H1 (cell line): ENCODE data around the gene MDM4. TPM values are rescaled to one million over a fixed set of nuclear protein-coding genes. Genes with fewer than 3 reads are reported as not detected.

ENCODE experiments used
- CTBP2 ChIP-seq: IDR thresholded peaks from 2 replicates; pipeline ENCODE4 v1.7.0; 2011; ENCODE audit warnings: borderline replicate concordance, mild to moderate bottlenecking, moderate library complexity, mixed read lengths, low read length; ENCODE audit not compliant: insufficient read depth, insufficient read length
- RAD21 ChIP-seq, 2 experiments: IDR thresholded peaks in 1 of 2; conservative IDR thresholded peaks in 1 of 2; 2 replicates each; pipeline ENCODE4 v1.6.1; 2011; ENCODE audit warnings: low read depth in 2 of 2, low read length in 2 of 2, improper control_type of control experiment in 1 of 2, inconsistent platforms in 1 of 2, mild to moderate bottlenecking in 1 of 2, moderate library complexity in 1 of 2
- polyA plus RNA-seq, 7 experiments: library from polyadenylated mRNA; depleted of rRNA in 3 of 7; stranded (reverse) in 5 of 7; unstranded in 2 of 7; fragments of >200 nt in 5 of 7; fragments of 200-250 nt in 2 of 7; gene quantifications; 1 replicate in 5 of 7; 2 replicates in 1 of 7; 4 replicates in 1 of 7; pipeline versions ENCODE4 v1.2.1 to v1.2.3, GENCODE V29; 2011 to 2013; ENCODE audit warnings: missing spikeins in 2 of 7, mixed read lengths in 2 of 7
- total RNA-seq: library from RNA; stranded (reverse); fragmentation: NEBNext Ultra II Directional; extraction: Animal tissue kit (Norgen Biotek cat#: 25700); gene quantifications from 2 replicates; pipeline ENCODE4 v1.2.1, GENCODE V29; 2021

Gene MDM4
- total and polyA plus RNA-seq, 2 of the 8 experiments (the other 6 are each of a cell fraction or from before 2014, with no cell fraction given), result 10.8 to 84.9 TPM

DNA sequence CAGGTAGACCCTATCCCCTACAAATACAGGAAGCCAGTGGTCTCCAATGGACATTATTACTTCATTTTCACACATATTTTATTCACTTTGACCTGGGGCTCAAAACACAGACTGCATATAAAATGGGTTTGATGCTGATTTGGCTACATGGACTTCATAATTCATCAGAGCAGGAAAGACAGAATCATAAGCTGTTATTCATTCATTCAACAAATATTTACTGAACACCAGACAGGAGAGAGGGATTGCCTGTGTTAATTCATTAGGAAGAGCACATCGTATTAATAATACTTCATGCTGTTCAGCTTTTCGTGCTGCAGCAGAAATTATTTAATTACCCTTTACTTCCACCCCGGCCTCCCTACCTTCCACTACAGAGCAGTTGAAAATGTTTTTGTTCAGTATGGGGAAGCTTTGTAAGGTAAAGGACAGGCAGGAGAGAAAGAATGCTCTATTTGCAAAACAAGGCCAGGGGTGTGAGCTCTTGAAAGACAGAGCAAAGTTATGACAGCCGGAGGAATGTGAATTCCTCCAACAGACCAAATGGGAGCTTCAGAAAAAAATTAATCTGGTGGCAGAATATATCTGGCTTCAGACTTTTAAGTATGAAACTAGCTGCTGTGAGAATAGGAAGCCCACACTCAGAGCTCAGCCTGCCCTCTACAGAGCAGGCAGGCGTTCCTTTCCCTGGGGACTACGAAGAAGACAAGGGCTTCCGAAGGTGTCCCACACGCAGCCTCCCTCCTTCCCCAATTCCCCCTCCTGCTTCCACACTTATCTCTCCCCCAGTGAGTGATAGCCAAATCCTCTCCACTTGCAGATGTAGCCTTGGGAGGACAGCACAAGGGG, 58.0 kb downstream of the MDM4 start (continued):
- TF ChIP-seq RAD21 (IDR thresholded peaks at IDR 0.05 in 1 of 2, conservative IDR thresholded peaks at IDR 0.05 in 1 of 2; ENCODE audit: low read depth in 2 of 2, low read length in 2 of 2) (no peak), CTBP2 (no peak)
- TF ChIP-seq, all 59 proteins: peak for 0
